AG20443 (cell line): Measurements from ENCODE around the gene VAV2.

Experiments used
- DNase-seq: peaks from one replicate; pipeline ENCODE4 v3.0.0; 2012; ENCODE audit warnings: low spot score, mixed read lengths

VAV2 gene

GRCh38 chr9:133738640-133739225 is 253.4 kb downstream of the VAV2 start:
- DNase-seq = peak; percentile 12

- peak; percentile 90 for DNase-seq
Measured at GRCh38 chr9:133737774-133738639, 254.1 kb downstream of the VAV2 start, which contains the start of gene SARDH. TSS of gene SARDH (minus strand) at chr9:133738352. CDS start at chr9:133734173, 4,179 bp downstream.

GRCh38 chr9:133737071-133737773 is 254.9 kb downstream of the VAV2 start:
- peak; percentile 10 for DNase-seq

- DNase-seq = no peak
Measured at GRCh38 chr9:133735931-133736330, 256.2 kb downstream of the VAV2 start.

GRCh38 chr9:133735415-133735775 is 256.7 kb downstream of the VAV2 start:
- DNase-seq = no peak

GRCh38 chr9:133734590-133735414 is 257.3 kb downstream of the VAV2 start:
- DNase-seq = no peak

DNA sequence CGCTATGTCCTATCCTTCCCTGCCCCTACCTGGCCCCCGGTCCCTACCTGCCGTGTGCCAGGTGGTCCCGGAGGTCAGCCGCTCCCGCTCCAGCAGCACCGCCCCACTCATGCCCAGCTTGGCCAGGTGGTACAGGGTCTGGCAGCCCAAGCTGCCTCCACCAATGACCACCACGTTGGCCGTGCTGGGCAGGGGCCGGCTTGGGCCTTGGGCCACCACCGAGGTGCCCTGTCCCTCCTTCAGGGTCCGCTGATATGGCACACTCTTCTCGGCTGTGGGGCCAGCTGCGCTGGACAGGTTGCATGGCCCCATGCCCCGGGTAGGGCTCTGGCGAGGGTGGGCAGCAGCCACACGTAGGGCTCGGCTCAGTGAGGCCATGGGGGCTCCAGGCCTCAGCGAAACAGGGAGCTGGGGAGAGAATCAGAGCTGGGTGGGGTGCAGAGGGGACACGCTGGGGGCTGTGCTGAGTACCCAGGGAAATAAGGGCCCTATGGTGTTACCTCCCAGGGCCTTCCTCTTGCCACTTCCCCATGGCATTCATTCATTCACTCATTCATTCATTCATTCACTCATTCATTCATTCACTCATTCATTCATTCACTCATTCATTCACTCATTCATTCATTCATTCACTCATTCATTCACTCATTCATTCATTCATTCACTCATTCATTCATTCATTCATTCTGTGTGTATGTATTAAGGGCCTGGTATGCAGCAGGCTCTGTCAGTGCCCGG is 258.2 kb downstream of the VAV2 start:
- DNase-seq = no peak

- no peak for DNase-seq
Measured at GRCh38 chr9:133733421-133733795, 258.7 kb downstream of the VAV2 start.

GRCh38 chr9:133732639-133733408 is 259.3 kb downstream of the VAV2 start:
- no peak for DNase-seq

DNA sequence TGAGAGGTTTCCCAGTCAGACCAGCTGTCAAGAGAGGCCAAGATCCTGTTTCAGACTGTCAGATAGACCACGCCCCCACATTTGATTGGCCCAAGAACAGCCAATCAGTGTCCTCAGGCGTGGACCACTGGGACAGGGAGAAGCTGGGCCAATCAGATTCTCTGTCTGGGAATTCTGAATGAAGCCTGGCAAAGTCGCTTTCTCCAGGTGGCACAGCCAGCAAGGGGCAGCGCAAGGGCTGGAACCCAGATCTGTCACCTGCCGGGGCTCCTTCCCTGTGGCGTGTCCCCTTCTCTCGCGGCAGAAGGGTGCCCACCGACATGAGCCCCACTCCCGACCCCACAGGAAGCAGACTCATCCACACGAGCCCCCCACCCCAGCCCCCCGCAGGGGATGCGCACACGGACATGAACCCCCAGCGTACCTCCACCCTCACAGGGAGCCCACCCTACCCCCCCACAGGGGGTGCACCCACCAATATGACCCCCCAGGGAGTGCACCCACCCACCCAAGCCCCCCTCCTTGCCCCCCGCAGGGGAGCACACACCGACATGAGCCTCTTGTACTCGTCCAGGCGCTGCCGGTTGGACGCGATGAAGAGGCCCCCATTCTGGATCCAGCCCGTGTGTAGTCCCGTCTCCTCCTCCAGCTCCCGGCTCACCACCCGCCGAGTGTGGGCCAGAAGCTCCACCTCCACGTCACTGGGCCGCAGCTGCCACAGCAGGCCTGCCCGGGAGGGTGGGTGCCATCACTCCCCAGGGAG is 260.1 kb downstream of the VAV2 start:
- peak; percentile 70 for DNase-seq

DNA sequence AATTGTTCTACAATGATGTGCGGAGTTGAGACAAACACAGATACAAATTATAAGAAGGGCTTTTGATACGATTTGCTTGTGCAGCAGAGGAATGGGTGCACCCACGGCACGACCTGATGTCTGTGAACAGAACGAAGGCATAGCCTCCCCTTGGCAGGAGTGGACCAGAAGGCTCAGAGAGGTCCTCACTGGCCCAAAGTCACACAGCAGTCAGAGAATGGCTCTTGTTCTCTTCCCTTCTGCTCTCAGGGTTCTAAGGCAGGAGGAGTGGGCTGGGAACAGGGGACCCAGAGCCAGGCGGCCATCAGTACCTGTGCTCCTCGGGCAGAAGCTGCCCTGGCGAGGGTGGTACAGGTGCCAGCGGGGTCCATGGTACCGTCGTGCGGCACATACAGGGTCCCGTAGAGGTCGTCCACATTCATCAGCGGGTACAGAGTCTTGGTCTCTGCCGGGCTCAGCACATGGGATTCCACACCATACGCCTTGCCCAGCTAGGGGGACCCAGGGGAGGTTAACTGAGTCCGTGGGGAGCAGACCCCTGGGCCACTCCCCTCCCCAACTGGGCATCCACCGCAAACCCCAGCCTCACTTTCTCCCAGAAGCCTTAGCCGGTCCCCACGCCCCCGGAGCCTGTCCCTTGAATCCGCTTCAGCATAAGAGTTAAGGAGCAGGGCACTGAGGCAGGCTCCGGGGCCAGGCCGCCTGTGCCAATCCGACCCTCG is 261.0 kb downstream of the VAV2 start:
- no peak for DNase-seq

DNA sequence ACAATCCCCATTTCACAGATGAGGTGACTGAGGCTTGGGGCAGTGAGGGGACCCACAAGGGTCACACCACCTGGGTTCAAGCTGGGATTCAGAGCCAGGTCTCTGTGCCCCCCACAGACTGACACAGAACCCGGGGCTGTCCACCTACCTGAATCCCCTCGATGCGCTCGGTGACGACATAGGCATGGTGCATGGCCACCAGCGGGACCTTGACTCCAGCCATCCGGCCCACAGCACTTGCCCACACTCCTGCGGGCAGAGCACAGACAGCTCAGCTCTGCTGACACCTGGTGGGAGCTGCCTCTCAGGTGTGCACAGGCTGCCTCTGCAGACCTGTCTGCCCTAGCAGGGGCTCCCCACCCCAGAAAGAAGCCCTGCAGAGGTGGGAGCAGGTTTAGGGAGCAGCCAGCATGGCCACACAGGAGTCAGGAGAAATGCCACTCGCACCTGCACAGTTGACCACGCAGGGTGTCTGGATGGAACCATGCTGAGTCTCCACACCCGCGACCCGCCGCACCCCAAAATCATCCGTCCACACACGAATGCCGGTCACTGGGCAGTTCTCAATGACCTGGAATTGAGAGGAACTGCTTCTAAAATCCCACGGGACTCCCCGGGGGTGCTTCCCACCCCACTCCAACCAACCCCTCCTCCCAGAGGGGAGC is 262.4 kb downstream of the VAV2 start:
- DNase-seq = no peak

GRCh38 chr9:133728856-133729616 is 263.1 kb downstream of the VAV2 start:
- no peak for DNase-seq

- no peak for DNase-seq
Measured at GRCh38 chr9:133727876-133728441, 264.2 kb downstream of the VAV2 start.

DNA sequence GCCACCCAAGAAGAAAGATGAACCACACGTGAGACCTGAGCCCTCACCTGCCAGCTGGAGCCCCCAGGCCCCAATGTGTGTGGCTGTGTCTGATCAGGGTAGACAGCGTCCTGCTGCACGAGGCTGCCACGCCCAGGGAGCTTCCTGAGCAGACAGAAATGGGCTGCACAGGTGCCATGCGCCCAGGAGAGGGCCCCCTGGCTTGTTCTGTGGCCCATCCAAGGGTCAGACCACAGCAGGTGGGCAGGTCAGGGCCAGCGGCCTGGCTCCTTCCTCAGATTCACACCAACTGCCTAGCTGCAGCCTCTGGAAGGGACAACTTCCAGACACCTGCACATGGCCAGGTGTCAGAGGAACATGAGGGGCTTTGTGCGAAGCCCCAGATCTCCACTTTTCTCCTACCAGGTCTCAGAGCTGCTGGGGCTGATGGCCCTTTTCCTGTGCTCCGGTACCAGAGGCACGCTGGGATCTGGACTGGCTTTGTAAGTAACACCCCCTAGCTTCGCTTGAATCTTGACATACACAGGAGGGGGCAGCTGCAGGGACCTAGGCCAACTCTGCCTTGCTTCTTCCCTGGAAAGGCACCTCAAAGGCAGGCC is 264.7 kb downstream of the VAV2 start:
- DNase-seq = no peak

DNA sequence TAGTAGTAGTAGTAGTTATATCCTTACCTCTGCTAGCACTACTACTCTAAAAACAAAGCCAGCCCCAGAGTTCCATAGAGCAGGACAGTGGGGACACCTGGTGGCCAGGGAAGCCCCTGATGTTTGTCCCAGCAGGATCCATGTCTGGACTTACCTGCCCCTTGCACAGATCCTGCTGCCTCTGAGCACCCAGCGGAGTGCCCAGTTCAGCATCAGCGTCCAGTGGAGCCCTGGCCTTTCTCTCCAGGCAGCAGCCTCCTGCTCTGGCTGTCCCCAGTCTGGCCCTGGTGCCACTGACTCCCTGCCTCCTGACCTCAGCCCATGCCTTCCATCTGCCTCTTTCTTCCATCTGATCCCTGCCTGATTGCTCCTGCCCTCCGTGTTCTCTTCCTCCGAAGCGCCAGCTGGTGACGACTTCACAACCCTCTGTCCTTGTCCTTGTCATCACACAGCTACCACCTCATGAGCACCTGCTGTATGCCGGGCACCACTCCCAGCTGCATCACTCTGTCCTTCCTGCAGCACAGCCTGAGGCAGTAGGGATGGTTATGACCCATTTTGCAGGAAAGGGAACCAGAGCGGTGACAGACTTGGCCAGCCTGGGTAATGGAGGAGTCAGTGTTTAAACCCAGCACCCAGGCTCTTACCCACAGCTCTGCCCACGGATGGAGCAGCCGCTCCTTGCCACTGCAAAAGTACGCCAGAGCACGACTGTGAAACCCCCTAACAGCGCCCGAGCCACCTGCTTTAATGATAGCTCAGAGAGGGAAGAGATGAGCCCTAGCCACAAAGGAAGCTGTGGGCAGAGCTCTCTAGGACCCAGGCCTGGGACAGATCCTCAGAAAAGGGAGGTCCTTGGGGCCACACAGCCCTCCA is 265.5 kb downstream of the VAV2 start:
- peak; percentile 73 for DNase-seq
